GM18867 (cell line): Measurements from ENCODE around the gene MMS22L.

Source experiments
- ATAC-seq: cut with Tn5 transposase; IDR thresholded peaks from one replicate; pipeline ENCODE4 v1.9.1; 2021; ENCODE audit warnings: mild to moderate bottlenecking, moderate library complexity; ENCODE audit not compliant: unreplicated experiment

MMS22L gene

DNA sequence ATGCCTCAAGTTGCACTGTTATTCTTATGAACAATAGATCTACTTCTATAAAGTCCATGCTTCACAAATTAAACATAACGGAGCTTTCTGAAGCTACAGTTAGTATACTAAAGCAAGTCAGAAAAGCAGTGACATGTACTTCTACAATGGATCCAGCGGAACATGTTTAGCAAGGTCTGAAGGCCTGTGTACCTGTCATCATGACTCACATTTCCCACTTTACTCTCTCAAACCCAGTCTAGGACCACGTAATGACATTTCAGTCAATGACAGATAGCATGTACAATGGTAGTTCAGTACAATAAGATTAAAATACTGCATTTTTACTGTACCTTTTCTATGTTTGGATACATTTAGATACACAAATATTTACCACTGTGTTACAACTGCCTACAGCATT lies 132.1 kb downstream of the MMS22L start:
- no peak for ATAC-seq

DNA sequence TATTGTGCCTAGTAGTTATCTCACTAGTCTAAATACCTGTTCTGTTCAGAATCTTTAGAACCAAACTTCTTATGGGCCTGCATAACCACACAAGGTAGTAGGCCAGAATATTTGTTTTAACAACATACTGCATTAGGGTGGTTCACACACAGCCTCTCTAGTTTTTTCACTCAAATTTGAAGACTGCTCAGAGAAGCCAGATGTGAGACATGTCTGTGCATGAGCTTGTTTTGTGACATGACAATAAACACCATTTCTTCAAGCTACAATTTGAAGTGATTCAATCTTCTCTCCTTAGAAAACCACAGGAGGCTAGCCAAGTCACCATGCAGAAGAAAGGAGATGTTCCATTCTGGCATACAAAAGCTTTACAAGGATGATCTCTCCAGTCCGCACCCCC lies 135.6 kb downstream of the MMS22L start:
- ATAC-seq, result no peak

- no peak for ATAC-seq
Measured at GRCh38 chr6:97145691-97146090, 137.3 kb downstream of the MMS22L start.

DNA sequence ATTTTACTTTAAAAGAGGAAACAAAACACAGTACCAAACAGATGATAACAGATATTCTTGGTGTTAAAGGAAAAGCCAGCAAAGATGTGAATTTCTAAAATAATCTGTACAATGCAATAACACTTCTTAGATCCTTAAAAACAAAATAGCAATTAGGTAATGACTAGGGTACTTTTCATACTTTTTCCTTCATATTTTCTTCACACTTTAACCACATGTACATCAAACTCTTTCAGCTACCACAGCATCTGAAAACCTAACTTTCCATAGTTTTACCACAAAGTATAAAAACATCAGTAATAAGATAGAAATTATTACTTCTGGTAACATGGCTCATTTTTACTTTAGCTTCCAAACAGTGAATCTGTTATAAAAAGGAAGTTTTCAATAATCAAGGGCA lies 141.3 kb downstream of the MMS22L start:
- ATAC-seq, result no peak

GRCh38 chr6:97138581-97138980 lies 144.4 kb downstream of the MMS22L start:
- no peak for ATAC-seq

- ATAC-seq, result peak; percentile 44
Measured at GRCh38 chr6:97136626-97137358, 146.2 kb downstream of the MMS22L start.

DNA sequence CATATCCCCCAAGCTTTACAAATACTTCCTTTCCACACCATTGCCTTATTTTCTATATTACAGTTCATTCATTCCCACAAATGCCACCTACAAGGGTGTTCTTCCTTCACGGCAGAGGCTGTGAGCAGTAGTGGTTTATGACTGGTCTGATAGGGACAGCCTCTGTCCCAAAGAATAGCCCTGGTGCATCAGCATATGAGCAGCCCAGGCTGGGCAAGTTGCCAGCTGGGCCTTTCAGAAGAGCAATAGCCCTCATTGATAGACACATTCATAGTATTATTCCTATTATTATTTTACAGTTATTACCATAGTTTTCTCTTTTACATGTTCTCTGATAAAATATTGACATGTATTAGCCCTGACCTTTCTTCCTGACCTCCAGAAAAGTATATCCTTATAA lies 149.9 kb downstream of the MMS22L start:
- ATAC-seq, result no peak

GRCh38 chr6:97129106-97129505 lies 153.9 kb downstream of the MMS22L start:
- no peak for ATAC-seq

GRCh38 chr6:97128507-97128906 lies 154.5 kb downstream of the MMS22L start:
- ATAC-seq, result no peak

GRCh38 chr6:97123652-97124051 lies 159.4 kb downstream of the MMS22L start:
- no peak for ATAC-seq

DNA sequence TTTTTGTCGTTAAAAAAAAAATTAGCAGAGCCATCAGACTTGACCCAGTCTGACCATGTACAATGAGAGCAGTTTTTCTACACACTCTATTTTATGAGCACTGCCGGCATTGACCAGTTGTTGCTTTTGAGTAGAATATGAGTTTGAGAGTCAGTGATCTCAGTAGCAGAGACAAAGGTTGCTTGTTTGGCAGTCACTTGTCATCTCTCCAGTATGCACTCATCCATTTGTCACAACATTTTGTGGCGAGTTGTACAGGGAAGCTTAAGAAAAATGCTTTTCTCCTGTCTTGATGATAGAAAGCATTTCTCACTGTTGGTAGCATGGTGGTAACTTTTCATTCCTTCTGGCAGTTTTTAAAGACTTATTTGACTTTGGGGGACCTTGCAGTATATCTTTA lies 159.9 kb downstream of the MMS22L start:
- no peak for ATAC-seq

GRCh38 chr6:97120511-97120910 lies 162.5 kb downstream of the MMS22L start:
- ATAC-seq, result no peak

- ATAC-seq, result no peak
Measured at GRCh38 chr6:97114645-97115044, 168.4 kb downstream of the MMS22L start.

- peak; percentile 46 for ATAC-seq
Measured at GRCh38 chr6:97113170-97113569, 169.8 kb downstream of the MMS22L start.

DNA sequence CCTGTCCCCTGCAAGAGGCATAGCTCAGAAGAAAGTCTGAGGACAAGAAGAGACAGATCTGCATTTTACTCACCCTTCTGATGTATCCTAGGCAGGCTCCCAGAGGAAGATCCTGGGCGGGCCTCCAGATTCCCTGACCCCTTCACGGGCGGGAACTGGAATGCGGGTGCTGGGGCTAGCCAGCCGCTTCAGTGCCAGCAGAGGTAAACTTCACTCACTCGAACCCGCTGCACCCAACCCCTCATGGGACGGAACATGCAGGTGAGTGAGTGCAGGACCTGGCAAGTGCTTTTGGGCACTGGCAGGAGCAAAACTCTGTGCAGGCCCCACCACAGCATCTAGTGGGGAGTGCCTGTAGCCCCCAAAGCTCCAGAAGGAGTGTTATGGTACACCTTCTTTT lies 171.8 kb downstream of the MMS22L start:
- no peak for ATAC-seq

GRCh38 chr6:97110626-97111025 lies 172.4 kb downstream of the MMS22L start:
- no peak for ATAC-seq

- ATAC-seq, result no peak
Measured at GRCh38 chr6:97110149-97110548, 172.9 kb downstream of the MMS22L start.

GRCh38 chr6:97109444-97109843 lies 173.6 kb downstream of the MMS22L start:
- no peak for ATAC-seq

GRCh38 chr6:97102145-97102790 lies 180.7 kb downstream of the MMS22L start:
- no peak for ATAC-seq

DNA sequence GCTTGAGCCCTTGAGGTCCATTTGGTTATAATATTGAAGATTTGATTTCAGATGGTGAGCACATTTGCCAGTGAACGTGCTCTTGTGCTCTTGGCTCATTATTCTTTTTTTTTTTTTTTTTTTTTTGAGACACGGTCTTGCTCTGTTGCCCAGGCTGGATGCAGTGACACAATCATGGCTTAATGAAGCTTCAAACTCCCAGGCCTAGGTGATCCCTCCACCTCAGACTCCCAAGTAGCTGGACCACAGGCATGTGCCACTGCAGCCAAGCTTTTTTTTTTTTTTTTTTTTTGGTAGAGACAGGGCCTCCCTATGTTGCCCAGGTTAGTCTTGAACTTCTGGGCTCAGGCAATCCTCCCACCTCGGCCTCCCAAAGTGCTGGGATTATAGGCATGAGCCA lies 182.3 kb downstream of the MMS22L start:
- no peak for ATAC-seq

DNA sequence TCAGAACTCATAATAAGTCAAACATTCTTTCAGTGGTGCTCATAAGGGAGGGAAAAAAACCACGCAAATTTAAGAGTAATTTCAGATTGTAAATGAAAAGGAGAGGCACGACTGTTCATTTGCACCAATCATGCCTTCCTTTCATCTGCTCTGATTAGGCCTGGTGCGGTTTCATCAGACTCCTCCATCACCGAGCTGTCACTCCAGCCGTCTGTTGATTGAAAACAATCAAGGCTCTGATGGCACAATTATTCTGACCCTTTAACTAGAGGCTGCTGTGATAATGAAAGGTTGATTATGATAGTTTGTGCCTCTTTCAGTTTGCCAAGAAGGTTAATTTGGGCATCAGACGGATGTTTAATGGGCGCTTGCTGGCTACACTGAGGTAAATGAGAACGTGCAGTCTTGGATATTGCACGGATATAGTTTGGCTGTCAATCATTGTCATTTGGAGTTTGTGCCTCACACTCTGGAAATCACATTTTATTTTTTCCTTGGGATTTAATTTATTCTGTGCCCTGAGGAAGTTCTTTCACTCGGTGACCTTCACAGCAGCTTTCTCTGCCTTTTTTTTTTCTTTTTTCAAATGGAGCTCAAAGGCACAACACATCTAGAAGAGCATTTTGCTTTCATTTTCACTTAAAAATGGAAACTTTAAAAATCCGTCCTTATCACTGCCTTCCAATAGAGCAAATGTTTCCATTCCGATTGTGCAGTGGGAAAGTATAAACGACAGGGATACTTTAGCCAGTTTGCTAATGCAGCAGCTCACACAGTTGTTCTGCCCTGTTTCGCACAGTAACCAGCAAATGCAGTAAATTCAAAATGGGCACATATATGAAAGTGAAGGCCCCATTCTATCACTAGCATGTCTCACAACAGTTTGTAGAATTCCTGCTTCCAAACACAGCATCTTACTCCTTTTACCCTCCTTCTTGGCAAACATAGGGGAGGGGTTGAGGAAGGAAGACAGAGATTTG lies 185.7 kb downstream of the MMS22L start:
- no peak for ATAC-seq
